HG03571 (cell line): Measurements from ENCODE around the gene NPHP4.

ENCODE experiments used
- ATAC-seq: cut with Tn5 transposase; IDR thresholded peaks from one replicate; pipeline ENCODE4 v1.9.1; 2021; ENCODE audit not compliant: unreplicated experiment

NPHP4 gene

DNA sequence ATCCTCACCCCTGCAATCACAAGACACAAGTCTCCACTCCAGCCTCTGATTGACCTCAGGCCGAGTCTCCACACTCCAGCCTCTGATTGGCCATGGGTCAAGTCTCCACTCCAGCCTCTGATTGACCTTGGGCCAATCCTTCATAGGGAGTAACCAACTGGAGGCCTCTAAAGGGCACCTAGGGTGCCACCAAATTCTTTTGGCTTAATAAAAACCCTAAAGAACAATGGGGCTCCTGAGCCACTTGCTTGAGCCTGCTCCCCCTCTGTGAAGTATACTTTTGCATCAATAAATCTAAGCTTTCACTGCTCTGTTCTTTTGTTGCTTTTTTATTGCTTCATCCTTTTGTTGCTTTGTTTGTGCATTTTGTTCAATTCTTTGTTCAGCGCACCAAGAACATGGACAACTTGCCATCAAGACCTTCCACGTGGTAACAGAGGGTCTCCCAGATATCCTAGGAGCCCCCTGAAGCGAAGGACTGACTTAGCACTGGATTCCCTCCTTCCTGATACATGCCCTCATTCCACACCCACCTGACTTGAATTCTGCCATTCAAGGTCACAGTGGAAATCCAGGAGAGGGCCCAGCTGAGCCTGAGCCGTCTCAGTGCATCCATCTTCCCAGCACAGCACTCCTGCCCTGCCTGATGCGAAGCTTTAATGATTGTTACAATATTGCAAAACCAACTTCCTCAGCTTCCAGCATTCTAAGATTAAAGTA lies 152.9 kb downstream of the NPHP4 start:
- ATAC-seq = no peak

DNA sequence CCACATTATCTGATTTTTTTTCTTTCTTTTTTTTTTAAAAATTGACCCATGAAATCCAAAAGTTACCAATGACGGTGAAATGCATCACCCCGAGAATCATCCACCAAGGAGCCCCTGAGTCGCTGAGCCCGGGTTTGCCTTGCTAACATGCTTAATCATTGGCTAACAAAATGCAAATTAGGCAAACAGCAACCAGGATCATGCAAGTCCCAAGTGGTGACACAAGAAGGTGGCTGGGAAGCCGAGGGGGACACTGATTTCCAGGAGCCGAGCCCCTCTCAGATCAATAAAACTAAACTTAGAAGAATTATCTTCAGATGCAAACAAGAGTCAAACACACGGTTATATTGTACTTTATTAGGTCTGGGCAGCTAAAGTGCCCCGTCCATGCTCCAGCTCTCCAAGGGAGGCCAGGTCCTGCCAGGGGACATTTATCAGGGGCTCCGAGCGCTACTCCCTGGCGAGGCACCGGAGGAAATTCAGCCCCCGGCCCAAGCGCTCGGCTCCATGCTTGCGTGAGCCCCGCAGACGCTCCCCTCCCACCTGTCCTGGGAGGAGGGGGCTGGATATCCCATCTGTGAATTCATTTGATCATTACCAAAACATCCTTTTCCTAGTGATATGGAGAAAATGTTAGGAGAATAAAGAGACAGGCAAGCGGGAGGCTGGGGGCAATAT lies 154.1 kb downstream of the NPHP4 start:
- ATAC-seq = no peak

DNA sequence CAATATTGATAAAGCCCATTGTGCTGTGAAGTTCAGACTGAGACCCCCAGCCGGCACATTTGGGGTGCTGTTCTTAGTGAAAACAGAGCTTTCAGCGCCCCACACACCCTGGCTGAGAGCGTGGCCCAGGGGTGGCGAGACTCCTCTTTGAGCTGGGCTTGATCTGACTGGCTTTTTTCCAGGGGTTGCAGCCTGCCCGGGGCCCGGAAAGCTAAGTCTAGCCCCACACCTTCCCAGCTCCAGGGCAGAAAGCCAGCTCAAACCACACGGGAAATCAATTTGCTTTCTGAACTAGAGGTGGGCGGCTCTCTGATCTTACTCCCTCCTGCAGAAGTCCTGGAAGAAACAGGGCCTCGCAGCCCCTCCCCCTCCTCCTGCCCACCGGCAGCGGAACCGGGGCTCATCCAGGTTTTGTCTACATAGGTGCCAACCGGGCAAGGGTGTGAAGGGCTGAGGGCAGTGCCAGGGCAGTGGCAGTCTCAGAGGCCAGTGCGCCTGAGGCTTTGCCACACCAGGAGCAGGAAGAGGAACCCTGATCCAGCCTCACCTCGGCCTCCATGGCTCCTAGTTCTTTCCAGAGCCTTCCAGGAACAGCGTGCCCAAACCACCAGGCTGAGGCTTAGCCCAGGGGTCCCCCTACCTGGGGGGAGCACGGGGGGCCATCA lies 155.3 kb downstream of the NPHP4 start:
- ATAC-seq = no peak

DNA sequence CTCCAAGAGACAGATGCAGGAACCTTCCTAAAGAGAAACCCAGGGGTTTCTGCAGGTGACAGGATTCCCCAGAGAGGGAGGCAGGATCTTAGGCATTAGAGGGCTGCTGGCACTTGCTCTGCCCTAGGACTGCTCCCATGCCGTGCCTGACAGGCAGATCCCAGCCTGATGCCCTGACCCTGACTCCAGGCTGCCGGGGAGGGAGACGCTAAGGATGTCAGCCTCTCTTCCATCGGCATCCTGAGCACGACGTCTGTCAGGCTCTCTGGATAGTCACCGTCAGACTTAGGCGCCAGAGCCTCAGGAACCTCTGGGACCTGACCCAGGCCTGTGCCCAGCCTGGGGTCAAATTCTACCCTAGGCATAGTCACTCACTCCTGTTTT lies 157.1 kb downstream of the NPHP4 start:
- no peak for ATAC-seq

DNA sequence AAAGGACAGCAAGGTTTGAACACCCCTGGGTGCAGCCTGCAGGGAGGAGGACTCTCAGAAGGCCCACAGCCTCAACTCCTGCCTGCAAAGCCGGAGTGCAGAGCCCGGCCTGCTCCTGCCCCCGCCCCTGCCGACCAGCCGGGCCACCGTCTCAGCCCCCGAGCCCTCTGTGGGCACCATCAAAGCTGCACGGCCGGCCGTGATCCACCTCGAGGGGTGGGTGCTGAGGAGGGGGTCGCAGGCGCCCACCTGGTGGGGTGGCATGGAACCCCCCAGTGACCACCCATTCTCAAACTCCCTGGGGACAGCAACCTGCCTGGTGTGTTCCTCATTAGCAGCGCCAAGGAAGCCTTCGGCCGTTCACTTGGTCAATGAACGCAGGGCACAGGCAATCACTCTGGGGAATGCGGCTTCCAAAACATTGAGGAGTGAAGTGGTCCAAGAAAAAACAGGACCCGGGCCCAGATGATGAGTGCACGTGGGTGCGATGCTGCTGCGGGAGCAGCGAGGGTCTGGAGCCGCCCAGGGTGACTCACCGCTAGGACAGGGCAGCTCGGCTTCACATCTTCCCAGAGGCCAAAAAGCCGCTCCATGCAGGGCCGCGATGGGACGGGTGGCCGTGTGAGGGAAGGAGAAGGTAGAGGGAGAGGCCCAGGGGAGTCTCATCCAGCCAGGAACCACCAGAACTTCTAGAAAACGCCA lies 157.6 kb downstream of the NPHP4 start:
- ATAC-seq = no peak

GRCh38 chr1:5833911-5834310 lies 158.3 kb downstream of the NPHP4 start:
- no peak for ATAC-seq

GRCh38 chr1:5832916-5833895 lies 159.0 kb downstream of the NPHP4 start:
- ATAC-seq = no peak

DNA sequence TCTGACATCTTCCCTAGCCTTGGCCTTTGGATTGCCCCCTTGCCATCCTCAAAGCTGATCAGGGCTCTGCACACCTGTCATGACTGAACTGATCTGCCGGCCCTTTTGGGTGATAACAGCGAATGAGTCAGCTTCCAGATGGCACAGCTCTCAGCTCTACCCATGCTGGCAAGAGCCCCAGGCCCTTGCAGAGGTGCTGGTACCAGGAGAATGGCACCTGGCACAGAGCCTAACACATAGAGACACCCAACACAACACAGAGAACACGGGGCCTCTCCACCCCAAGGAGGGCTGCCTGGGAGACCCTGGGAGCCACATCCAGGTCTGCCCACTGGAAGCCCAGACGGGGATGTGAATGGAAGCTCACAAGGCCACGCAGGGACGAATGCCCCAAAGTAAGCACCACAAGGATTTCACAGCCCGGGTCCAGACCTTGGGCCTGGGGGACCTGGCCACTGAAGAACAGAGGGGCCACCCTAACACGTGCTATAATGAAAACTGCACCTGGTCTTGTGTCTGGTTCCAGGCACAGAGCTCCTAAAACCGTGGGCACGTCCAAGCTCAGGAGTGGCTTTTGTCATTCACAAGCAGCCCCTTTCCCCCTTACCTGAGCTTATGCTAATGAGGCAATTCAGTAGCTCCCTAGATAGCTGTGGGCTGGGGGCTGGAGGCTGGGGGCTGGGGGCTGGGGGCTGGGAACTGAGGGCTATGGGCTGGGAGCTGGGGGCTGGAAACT lies 160.5 kb downstream of the NPHP4 start:
- no peak for ATAC-seq

DNA sequence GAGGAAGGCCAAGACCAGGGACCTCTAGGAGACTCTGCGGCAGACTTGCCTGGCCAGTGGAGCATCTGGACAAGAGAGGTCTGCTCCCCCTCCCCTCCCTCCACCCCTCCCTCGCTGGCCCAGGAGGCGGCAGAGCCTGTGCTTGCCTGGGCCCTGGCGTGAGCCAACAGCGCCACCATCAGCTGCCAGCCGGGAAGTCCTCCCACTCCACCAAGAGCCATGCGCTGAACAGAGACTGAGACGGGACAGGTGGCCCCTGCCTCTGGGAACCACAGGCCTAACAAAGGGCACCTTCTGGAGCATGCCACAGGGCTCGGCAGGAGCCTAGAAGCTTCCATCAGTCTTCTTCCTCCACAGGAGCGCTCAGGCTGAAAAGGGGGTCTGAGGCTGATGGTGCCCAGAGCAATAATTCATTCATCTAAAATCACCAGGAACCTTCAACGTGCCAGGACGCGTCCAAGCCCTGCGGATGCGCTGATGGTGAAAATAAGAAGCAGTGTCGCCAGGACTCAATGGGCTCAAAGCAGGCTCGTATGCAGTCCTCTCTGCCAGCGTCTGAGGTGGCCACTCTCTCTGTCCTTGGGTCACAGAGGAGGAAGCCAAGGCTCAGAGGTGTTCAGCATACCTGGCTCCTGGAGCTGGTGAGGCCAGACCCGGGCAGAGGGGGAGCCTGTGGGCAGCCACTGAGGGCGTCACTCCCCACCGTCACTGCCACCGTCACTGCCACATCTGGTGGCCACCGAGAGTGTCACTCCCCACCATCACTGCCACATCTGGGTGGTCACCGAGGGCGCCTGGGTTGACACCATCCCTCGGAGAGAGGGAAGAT lies 161.2 kb downstream of the NPHP4 start:
- no peak for ATAC-seq

DNA sequence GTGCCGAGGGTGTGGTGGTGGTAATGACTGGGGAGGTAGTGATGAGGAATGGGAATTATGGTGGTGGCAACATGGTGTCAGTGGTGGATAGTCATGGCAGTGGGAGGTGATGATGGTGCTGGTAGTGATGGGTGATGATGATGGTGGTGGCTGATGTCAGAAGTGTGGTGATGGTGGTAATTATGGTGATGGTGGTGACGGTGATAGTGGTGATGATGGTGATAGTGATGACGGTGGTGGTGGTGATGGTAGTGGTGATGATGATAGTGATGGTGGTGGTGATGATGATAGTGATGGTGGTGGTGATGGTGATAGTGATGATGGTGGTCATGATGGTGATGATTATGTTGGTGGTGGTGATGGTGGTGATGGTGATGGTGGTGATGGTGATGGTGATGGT lies 162.8 kb downstream of the NPHP4 start:
- ATAC-seq = no peak

- no peak for ATAC-seq
These were observed 163.8 kb downstream of the NPHP4 start for GRCh38 chr1:5828308-5828935.

GRCh38 chr1:5827516-5827915 lies 164.7 kb downstream of the NPHP4 start:
- no peak for ATAC-seq

GRCh38 chr1:5826601-5827000 lies 165.6 kb downstream of the NPHP4 start:
- no peak for ATAC-seq

GRCh38 chr1:5822726-5823125 lies 169.5 kb downstream of the NPHP4 start:
- ATAC-seq = no peak

DNA sequence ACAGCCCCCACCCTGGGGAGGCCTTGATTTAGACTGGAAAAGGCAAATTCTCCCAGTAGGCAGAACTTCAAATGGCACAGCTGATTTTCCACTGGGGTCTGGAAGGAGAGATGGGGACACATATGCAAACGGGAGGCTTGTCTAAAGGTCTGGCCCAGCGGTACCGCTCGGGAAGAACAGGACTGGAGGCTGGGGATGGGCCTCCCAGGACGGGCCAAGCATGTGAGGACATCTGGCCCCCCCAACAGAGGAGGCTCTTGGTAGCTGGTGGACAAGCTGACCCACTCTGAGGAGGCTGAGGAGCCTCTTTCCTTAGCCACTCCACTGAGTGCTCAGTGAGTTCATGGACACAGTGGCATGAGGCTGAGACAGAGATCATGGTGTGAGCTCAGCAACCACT lies 170.0 kb downstream of the NPHP4 start:
- no peak for ATAC-seq

DNA sequence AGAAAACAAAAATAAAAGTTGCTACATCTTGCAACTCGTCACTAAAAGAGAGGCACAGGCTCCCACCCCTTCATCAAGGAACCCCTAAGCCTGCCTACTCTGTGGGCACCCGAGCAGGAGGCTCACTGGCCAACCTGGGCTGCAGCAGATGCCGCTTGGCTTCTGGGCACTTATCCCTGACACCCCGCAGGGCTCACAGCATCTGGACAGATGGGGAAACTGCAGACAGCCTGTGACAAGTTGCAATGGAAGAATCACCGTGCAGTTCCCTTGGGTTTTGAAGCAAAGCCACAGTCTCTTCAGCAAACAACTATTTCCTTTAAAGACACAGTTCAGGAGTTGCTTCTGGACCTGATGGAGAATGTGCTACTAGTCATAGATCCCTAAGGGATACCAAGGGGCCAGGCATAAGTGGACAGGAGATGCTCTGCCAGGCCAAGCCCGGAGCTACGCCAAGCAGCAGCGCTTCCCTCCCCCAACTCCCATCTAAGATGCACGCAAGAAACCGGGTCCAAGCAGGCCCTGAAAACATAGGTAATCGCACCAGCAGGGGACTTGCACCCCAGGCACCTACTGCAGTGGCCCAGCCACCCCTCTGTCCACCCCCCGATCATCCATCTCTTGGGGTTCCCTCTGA lies 170.6 kb downstream of the NPHP4 start:
- no peak for ATAC-seq

GRCh38 chr1:5820026-5820421 lies 172.2 kb downstream of the NPHP4 start:
- no peak for ATAC-seq

DNA sequence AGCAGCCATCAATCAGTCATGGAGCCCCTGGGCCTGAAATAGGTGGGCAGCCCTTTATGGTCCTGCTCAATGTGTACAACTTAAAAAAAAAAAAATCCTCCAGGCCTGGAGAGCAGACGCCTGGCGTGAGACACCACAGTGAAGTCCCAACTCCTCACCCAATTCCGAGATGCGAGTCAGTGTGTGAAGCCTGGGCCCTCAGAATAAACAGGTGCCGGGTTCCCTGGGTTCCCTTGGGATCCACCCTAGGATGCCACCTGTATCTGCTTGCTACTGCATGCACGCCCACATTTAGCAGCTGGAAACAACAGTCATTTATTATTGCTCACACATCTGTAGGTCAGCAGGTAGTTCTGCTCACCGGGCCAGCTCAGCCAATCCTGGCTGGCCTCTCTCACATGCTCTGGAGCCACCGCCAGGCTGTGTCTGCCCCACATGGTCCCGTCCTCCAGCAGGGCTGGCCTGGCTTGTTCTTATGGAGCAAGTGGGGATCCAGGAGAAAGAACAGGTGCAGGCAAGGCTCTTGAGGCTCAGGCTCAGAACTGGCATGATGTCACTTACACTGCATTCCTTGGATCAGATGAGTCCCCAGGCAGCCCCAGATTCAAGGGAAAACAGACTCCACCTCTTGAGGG lies 172.7 kb downstream of the NPHP4 start:
- no peak for ATAC-seq
